DMS79 (cell line): Measurements from ENCODE around the gene OTULINL.
"Not testable (repeated sequence)": the region's sequence is repeated elsewhere in the genome, so short reads cannot be mapped to it uniquely, and the experiment has no call there.

Experiments
- DNase-seq: peaks from one replicate; lab custom pipeline; 2025; lab: John Stamatoyannopoulos, UW

Gene OTULINL

DNA sequence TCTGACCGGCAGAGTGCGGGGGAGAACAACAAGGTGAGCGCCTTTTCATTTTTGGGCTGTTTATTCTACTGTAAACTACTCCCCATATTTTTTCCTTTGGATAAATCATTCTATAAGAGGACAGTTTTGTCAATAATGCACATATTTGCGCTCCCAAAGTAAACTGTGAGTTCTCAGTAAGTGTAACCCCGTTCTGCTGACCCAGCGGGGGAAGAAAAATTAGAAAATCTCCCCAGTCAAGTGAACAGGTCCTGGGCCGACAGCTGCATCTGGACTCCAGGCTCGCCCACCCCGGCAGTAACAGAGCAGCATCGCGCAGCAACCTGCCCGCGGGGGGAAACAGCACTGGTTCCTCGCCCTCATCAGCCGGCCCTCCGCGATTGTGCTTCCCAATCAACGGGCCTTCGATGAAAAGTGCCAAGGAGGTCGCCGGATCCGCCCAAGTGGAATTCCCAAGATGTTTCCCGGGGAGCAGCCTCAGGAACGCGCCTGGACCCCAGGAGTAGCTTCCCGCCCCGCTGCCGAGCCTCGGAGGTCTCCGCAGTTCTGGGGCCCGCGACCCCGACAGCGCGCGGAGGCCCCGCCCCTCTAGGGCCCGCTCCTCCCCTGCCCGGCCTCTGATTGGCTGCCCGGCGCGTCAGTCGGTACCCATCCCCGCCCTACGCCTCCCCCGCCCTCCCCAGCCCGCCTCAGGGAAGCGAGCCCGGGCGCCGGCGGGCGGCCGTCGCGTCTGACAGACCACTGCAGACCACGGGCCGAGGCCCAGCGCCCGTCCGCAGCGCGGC is at the start of gene OTULINL:
OTULINL (plus strand) TSS at position 687 of the 785 bp plus-strand sequence. CDS start 103 bp downstream, outside the sequence.
- peak; percentile 39 for DNase-seq

- no peak for DNase-seq
These were observed 49.4 kb upstream of the OTULINL start for GRCh38 chr5:14532180-14532579.

DNA sequence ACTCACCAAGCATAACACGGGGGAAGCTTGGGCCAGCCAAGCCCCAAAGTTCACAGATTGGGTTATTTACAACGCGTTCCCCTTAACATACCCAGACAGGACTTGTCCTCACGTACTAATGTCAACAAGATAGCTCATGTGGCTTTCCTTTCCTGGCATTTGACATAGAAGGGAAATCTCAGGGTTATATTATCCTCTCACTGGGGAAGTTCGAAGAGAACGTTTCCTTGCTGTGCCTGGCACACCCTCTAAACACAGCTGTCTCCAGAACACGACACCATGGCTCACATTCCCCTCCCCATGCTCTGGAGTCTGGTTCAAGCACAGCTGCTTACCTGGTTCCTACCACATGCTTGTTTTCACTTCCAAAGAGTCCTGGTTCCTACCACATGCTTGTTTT is 46.8 kb upstream of the OTULINL start:
- no peak for DNase-seq

DNA sequence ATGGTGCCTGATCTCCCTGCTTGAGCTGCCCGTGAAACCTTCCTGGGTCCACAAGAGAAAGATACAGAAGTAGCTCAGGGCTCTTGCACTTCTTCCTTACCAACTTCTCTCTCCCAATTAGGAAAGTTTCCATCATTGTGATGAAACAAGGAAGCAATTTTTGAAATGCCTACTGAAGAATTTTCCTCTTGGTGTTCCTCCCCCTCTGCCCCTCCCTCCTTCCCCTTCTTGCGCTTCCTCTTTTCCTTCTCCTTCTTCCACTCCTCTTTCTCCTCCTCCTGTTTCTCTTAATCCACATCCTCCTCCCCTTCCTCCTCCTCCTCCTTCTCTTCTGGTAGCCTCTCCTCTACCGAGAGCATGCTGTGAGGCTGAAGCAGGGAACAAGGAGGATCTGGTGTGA is 36.3 kb upstream of the OTULINL start:
- no peak for DNase-seq

GRCh38 chr5:14545862-14546261 is 35.7 kb upstream of the OTULINL start:
- no peak for DNase-seq

DNA sequence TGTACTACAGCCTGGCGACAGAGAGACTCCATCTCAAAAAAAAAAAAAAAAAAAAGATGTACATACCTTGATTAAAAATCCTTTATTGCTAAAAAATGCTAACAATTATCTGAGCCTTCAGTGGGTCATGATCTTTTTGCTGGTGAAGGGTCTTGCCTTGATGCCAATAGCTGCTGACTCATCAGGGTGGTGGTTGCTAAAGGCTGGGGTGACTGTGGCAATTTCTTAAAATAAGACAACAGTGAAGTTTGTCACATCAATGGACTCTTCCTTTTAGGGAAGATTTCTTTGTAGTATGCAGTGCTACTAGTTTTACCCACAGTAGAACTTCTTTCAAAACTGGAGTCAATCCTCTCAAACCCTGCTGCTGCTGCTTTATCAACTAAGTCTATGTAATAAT is 33.9 kb upstream of the OTULINL start:
- DNase-seq: no peak

DNA sequence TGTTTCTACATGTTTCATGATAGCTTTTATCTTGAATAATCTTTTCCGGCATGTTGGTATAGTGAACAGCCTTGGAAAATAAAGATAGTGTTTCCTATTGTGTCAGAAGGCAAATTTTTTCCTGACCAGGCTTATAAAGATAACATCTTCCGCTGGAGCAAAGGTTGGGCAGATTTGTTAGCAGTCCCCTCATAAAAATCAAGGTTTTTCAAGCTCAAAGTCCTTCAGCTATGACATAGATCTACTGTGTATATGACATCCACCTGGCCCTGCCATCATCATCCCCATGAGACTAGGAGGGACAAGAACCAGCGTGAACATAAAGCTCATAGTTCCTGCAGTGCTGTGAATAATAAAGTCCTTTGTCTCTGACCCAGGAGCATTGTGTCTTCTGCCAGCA is 30.4 kb upstream of the OTULINL start:
- DNase-seq: no peak

GRCh38 chr5:14552017-14552416 is 29.6 kb upstream of the OTULINL start:
- DNase-seq: no peak

DNA sequence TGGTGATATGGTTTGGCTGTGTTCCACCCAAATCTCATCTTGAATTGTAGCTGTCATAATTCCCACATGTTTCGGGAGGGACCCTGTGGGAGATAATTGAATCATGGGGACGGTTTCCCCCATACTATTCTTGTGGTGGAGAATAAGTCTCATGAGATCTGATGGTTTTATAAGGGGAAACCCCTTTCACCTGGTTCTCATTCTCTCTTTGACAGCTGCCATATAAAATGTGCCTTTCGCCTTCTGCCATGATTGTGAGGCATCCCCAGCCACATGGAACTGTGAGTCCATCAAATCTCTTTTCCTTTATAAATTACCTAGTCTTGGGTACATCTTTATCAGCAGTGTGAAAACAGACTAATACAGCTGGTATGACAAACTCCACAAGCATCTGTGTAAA is 27.3 kb upstream of the OTULINL start:
- DNase-seq: not testable (repeated sequence)

DNA sequence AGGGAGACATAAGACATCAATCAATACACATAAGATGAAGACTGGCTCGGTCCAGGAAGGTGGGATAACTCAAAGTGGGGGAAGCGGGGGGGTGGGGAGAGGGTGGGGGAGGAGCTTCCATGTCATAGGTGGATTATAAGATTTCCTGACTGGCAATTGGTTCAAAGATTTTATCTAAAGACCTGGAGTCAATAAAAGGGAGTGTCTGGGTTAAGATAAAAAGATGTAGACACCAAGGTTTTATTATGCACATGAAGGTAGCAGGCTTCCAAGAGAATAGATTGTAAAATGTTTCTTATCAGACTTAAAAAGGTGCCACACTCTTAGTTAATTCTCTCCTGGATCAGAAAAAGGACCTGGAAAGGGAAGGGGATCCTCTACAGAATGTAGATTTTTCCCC is 25.6 kb upstream of the OTULINL start:
- no peak for DNase-seq

DNA sequence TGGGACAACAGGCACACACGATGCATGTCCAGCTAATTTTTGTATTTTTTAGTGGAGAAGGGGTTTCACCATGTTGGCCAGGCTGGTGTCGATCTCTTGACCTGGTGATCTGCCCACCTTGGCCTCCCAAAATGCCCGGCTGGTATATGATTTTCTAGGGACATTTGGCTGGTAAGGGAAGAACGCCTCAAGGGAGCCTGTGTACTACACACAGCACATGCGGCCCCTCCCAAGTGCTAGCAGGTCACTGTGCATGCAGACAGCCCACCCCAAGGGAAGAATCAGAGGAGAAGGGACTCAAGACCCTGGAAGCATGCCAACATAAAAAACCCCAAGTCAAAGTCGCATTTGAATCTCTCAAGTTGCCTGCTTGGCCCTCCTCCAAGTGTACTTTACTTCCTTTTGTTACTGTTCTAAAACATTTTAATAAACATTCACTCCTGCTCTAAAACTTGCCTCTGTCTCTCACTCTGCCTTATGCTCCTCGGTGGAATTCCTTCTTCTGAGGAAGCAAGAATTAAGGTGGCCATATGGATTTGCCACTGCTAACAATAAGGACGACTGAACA is 24.3 kb upstream of the OTULINL start:
- DNase-seq: peak; percentile 53

- no peak for DNase-seq
These were observed 23.7 kb upstream of the OTULINL start for GRCh38 chr5:14557791-14558415.

DNA sequence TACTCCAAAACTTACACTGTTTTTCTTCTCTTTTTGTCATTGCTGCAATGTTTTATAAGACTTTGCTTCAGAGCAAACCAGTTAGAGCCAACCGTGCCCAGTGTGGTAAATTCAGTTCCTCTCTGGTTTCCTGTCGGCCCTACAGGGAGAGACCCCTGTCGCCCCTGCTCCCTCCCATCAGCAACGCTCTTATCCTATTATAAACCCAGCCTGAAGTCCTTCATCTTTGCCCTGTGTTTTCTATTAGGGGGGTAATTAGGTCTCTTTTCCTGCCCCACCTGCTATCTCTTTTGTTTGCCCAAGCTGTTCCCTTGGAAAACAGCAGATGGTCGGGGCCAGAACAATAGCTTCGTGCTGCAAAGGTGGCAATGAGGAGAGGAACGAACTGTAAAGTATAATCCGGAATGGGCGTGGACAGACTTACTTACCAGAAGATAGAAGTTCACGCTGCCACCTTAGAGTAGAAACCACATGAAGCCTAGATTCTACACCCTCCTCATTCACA is 21.4 kb upstream of the OTULINL start:
- no peak for DNase-seq

- DNase-seq: no peak
These were observed 19.9 kb upstream of the OTULINL start for GRCh38 chr5:14561741-14562140.

DNA sequence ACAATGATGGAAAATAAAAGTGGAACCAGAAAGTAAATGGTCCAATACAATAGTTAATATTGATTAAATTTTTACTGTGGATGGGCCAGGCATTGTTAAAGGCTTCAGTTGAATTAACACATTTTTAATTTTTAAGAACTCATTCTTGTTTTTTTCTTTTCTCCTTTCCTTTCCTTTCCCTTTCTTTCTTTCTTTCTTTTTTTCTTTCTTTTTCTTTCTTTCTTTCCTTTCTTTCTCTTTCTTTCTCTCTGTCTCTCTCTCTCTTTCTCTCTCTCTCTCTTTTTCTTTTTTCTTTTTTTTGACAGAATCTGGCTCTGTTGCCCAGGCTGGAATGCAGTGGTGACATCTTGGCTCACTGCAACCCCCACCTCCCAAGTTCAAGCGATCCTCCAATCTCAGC is 13.3 kb upstream of the OTULINL start:
- DNase-seq: no peak

GRCh38 chr5:14569948-14570691 is 11.5 kb upstream of the OTULINL start:
- no peak for DNase-seq

DNA sequence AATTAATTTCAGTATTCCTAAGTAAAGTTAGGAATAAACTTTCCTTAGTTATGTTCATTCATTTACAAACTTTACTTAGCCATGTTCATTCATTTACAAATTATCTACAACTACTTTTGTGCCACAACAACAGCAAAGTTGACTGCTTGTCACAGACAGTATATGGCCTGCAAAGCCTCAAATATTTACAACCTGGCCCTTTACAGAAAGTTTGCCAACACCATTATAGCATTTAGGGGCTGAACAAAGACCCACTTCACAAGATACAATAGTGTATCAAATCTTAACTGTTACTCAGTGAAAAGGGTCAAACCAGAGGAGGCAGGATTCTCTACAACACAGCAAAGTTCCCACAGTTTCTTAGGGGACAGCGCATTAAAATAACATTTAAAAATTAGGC is 9.7 kb upstream of the OTULINL start:
- no peak for DNase-seq

DNA sequence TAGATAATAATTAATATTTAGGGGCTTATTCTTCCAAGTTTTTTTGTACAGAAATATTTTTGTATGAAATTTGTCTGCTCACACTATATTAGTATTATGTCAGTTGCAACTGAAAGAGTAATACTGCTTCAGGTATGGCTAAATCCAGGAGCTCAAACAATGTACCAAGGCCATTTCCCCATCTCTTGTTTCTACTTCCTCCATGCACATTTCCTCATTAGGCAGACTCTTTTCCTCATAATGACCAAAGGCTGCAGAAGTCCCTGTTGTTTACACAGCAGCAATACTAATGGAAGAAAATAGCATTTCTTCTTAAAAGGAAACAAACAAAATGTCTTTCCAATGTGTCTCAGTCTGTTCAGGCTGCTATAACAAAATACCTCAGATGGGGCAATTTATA is 9.2 kb upstream of the OTULINL start:
- no peak for DNase-seq

DNA sequence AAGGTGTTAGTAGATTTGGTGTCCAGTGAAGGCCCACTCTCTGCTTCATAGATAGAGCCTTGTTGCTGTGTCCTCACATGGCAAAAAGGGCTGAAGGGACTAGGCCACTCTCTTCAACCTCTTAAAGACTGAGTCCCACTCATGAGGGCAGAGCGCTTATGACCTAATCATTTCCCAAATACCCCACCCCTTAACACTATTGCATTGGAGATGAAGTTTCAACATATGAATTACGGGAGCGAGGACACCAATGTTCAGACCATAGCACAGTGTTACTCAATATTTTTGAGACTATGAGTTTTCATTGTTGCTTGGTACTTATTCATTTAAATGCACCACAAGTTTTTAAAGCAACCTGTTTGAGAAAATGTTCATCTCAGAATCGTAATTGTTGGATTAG is 8.8 kb upstream of the OTULINL start:
- DNase-seq: no peak

- DNase-seq: peak; percentile 73
These were observed 7.5 kb upstream of the OTULINL start for GRCh38 chr5:14574096-14574495.

- DNase-seq: no peak
These were observed 6.6 kb upstream of the OTULINL start for GRCh38 chr5:14574891-14575508.

DNA sequence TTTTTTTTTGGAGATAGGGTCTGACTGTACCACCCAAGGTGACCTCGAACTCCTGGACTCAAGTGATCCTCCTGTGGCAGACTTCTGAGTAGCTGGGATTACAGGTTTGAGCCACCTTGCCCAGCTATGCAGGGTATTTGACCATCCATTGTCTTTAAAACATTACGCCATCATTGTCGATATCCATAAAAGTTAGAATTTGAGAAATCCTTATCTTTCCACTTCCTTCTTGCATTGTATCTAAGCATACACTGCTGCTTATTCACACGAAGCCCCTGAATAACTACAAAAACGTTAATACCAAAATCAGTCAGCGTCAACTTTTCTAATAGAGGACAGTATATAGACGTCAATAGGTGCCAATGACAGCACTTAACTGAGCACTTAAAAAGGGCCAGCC is 5.4 kb upstream of the OTULINL start:
- no peak for DNase-seq
